HG03354 (cell line): ENCODE measurements around the gene CLDN18.
A peak's percentile ranks its signal among the peaks of the same experiment; 100 is the strongest.

Source experiments
- ATAC-seq: cut with Tn5 transposase; IDR thresholded peaks from one replicate; pipeline ENCODE4 v1.9.1; 2021; ENCODE audit warnings: mild to moderate bottlenecking; ENCODE audit not compliant: unreplicated experiment, poor library complexity, severe bottlenecking

The CLDN18 gene

DNA sequence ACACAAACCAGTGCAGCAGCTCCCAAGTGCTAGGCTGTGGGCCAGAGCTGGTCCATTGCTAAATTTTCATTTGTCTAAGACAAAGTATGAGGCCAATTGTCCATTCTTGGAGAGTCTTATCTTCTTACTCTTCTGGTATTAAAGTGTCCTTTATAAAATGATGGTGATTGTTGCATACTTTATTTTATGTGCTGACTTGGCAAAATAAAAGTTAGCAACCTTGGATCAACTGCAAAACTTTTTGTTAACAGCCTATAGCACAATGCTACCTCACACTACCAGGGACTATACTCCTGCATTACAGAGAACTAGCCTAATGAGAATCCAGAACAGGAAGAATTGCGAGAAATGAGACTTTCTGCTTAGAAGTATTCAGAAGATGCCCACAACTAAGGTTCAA lies 44.1 kb downstream of the CLDN18 start:
- no peak for ATAC-seq

DNA sequence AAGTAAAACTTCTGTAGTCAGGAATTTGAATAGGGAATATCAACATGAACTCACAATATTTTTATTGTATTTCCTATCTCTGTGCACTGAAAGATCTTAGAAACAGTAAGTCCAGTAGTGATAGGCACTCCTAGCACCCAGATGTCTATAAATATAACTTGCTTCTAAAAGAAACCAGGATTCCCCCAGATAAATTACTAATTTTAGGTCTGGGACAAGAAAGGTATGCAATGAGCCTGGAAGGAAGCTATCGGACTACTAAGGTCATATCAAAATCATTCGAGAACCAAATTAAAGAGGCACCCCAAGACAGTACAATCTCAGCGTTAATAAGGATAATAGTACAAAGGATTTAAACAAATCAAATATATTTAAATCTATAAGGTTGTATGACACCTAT lies 47.4 kb downstream of the CLDN18 start:
- no peak for ATAC-seq

DNA sequence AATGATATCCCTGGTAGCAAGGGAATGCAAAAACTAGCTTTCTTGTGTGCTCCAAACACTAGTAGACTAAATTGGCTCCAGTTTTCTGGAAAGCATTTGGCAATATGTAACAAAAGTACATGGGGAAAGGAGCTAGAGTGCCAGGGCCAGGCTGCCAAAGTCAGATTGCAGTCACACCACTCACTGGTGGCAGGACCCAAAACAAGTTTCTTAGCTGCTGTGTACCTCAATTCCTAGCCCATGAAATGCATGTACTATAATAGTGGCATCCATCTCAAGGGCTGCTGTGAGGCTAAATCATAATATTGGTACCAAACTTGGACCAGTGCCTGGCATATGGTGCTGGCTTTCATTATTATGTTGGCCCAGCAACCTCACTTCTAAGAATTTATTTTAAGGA lies 49.3 kb downstream of the CLDN18 start:
- no peak for ATAC-seq

DNA sequence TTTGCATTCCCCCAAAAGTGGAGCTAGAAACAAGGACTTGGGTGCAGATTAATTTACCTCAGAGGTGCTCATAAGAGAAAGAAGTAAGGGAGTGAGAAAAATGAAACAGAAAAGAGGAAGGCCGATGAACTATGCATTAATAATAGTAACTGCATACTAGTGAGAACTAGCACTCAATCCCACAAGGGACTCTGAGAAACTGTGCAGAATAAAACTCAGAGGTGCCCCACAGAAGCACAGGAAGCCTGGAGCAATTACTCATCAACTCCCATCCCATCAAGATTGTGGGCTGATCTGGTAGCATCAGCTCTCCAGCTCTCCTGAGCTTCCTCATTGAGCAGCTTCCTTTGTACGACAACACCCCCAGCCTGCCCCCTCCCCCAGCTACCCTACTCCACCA lies 50.8 kb downstream of the CLDN18 start:
- ATAC-seq, result no peak

DNA sequence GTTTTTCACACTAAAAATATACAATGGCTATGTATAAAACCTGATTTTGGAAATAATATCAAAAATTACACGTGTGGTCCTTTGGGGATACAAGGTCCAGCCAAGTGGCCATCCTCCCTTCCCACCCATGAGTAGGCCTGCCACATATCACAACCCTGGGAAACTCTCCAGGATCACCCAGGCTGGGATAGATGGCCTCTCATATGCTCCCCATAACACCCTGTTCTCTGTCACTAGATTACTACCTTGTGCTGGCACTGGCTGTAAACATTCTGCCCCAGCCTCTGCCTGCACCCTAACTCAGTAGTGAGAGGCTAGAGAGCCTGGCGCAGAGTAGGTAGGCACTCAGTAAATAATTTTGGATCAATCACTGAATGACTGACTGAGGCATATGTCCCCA lies 52.1 kb downstream of the CLDN18 start:
- ATAC-seq, result no peak

DNA sequence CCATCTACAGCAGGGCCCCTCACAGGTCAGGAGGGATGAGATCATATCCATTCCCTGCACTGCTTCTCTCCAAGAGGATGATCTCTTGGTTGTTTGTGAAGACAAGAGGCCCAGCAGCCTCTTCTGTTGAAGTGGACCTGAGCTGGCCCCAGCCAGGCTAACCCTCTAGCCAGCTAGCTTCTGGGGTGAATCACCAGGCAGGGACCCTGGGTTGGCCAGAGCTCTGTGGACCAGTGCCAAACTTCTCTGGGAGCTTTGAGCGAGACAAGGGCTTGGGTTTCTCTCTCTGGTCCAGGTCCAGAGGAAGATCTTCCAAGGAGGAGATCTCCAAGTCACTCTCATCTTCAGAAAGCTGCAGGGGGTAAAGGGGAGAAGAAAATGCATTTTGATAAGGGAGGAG lies 52.7 kb downstream of the CLDN18 start:
- ATAC-seq, result no peak

DNA sequence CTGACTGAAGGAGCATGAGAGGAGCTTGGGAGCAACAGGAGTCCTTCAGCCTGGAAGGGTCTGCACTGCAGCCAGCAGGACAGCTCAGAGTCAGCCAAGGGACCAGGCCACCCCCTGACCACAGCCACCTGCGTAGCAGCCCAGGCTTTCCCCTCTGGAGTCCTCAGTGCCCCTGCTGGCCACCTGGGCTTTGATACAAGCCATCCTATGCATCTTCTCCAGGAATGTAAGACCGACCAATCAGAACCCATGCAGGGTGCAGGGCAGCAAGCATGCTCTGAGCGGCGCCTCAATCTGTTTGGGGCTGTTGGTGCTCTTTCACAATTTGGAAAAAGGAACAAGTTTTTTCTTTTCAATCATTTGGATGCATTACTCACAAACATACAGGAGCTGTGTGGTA lies 53.5 kb downstream of the CLDN18 start:
- ATAC-seq, result no peak

DNA sequence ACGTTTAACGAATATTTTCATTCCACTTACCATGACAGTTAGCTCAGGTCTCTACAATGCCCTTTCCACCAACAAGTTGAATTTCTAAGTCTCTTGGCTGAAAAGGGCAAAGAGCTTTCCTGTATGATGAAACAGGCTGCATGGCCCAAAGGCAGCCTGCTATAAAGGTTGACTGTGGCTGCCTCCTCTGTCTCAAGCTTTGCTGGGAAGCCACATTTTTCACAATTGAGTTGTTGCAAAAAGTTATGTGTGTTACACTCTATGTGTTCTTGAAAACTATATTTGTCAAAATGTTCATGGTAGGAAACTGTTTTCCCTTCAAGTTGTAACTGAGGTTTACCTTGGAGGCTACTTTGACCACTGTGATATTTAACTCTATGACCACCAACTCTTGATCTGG lies 56.0 kb downstream of the CLDN18 start:
- ATAC-seq, result peak; percentile 3

DNA sequence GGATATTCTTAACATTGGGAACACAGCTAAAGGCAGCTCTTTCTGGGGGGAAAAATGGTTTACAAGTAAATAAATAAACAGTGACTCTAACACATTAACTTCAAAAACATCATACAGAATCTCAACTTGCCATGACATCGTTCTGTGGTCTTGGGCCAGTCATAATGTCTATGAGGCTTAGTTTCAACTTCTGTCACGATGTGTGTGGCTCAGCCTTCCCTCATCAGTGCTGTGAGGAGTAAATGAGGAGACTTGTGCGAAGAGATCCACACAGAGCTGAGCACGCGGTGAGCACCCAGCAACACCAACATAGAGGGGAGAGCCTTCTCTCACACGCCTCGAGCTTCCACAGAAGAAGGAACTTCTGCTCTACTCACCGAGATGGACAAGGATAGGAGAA lies 56.4 kb downstream of the CLDN18 start:
- ATAC-seq, result peak; percentile 92

DNA sequence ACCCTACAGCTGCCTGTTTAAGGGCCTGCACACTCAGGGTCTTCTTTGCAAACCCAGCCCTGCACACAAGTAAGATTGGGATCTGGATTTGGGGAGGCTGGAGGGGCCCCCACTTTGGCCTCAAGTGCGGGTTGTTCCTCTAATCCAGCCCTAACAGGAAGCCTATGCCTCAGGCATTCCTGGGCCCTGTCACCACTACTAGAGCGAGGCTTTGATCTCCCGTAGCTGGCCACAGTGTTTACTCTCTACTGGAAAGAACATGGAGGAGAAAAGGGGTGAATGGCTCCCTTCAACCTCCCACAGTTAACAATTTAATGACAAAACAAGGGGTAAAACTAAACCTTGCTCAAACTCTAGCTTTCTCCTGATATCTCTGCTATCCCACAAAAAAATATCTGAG lies 57.0 kb downstream of the CLDN18 start:
- no peak for ATAC-seq

DNA sequence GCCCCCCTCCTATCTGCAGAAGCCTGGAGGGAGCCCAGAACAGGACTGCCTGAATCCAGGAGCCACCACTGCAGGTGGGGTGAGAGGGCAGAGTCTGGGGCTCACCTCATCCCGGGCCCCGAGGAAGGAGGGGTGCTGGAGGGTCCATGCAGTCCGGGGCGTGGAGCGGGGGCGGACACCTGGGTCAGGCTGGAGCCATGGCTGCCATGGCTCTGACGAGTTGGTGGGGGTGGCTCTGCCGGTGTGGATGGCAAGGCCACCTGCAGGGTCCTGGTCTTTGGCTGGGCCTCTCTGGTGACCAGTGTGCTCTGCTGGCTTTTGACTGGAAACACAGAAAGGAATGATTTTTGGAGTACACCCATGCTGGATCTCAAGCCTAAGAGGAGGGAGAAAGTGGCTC lies 58.1 kb downstream of the CLDN18 start:
- ATAC-seq, result no peak

DNA sequence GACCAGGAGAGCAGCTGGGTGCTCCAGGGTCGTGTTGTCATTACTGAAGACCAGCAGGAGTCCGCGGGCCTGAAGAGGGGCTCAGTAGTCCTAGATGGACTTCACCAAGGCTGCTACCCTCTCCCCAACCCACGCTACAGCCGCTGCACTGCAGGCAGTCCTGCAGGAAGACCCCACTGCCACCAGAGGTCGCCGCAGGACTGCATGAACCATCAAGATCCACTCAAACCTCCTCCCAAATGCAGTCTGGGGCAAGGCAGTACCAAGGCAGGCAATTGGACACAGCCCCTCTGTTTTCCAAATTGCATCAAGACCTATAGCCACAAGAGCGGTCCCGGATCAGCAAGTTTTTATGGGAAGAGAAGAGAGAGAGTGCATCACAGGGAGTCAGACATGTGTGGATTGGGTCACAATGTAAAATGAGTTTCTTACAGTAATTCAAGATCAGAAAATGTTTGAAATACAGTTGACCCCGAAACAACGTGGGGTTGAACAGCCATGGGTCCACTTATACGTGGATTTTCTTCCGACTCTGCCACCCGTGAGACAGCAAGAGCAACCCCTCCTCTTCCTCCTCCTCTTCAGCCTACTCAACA lies 58.7 kb downstream of the CLDN18 start:
- peak; percentile 72 for ATAC-seq

DNA sequence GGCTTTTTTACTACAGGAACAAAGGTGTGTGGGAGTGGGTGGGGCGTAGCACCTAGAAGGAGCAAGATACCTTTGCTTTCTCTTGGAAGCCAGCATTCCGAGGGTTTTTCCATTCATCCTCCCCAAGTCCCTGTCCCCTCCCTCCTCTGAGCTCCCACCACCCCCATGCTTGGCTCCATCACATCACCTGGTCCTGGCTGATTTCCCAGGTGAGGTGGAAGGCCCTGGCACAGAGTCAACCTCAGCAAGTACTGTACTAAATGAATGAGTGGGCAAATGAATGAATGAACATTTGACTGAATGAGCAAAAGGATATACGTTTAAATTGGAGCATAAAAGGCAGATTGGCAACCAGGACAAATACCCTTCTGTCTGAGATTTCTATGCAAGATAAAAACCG lies 60.0 kb downstream of the CLDN18 start:
- no peak for ATAC-seq

DNA sequence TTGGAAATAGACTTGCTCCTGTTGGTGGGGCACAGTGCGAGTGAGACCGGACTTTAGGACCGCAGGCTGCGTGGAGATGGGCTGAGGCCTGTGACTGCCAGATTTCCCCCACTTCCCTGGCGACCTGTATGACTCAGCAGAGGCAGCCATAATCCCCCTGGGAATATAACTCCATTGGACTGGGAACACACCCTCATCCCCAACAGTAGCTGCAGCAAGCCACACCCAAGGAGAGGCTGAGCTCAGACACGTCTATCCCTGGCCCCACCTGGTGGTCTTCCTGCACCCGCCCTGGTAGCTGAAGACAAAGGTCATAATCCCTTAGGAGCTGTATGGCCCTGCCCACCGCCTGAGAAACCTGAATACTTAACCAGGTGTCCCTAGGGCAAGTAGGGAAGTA lies 62.8 kb downstream of the CLDN18 start:
- no peak for ATAC-seq

DNA sequence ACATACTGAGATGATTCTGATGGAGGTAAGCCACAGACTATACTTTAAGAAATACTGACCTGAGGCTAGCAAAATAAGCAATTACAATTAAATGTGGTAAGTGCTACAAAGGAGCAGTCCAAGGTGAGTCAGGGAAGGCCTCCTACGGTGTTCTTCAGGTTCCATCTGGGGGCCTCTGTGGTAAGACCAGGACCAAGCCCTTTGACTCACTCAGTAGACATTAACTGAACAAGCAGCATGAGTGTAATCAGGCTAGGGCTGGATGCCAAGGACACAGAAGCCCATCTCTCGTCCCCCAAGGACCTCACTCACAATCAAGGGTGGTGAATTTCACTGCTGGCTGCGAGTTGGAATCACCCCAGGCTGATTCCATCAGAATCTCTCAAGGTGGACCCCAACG lies 68.1 kb downstream of the CLDN18 start:
- ATAC-seq, result no peak

DNA sequence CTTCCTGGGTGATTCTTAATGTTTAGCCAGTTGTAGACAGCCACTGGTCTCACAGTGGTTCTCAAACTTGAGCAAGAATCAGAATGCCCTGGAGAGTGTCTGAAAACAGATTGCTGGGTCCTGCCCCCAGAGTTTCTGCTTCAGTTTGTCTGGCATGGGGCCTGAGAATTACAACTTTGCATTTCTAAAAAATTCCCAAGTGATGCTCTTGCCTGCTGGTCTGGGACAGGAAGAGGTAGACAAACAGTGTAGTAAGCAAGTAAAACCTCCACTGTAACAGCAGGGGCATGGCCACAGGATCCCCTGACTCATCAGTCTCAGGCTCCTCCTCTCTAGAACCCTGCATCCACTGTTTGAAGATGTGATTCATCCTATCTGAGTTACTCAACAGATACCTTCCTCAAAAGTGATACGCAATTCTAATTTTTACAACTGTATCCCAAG lies 69.0 kb downstream of the CLDN18 start:
- ATAC-seq, result no peak

DNA sequence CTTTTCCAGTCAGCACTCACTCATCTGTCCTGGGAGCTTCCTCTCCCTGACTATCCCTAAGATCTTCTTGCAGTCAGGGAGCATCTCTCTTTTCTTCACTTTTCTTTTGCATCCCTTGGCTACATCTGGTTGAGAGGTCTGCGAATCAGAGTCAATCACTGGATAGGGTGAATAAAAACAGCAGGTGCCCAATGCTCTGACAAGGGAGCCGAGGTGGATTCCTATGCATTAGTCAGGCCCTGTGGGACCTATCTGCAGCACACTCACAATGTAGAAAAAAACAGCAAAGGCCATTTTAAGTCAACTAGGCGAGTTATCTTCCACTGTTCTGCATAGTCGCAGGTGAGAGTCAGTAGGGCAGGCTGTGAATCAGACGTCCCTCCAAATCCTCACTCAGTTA lies 69.9 kb downstream of the CLDN18 start:
- no peak for ATAC-seq

DNA sequence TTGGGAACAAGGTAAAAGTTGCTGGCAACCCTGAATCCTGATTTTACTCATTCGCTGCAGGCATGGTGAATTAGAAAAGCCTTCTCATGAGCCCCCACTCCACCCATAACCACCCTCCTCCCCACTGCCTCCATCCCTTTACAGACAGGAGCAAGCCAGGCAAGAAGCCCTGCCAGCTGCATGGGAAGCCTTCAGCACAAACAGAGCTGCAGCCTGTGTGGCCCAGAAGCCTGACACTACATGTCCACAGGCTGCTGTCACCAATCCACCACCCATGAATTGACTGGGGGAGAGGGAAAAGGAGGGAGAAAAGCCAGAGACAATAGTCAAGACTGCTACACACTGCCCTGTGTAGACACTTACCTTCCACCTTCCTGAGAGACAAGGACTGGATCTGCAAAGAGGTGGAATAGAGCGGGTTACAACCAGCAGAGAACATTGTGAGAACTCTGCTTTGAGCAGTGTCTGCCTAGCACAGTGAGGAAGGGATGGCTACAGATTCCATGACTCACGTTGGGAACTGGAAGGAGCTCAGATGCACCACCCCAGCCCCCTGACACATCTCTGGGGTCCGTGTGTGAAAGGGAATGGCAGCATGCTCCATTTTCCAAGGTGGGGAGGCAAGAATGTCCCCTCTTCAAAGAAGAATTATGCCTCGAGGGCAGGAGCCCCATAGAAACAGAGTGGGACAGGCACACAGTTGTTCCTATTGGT lies 71.6 kb downstream of the CLDN18 start:
- ATAC-seq, result no peak

DNA sequence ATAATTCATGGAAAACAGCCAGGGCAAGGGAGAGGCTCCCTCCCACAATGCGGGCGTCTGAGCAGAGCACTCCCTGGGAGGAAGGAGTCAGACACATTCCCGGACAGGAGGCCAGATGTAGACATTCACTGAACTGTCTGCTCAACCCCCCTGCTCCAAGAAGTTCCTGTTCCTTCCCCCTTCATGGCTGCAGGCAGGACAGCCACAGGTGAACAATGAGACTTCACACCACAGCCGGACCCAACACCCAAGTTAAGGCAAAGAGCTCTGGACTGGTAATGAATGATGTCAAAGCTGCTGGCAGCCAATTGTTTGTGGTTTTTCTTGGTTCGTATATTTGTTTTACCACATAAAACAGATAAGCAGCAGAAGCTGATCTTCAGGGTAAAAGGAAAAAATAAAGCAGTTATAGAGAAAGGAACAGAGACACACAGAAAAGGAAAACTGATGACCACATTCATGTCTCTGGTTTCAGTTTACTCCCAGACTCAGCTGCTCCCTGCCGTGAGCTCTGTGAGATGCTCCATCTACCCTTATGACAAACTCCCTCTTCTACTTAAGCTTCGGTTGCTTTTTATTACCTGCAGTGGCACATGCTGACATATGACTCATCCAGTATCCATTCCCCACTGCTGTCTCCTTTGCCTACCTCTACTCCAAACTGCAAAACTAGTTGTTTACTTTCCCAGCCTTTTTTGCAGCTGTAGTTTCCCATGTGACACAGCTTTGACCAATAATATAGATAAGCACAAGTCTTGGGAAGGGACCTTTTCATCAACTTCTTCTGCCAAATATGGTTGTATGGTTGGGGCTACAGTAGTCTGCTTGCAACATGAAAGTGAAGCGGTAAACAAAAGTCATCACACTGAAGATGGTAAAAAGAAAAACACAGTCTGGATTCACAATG lies 72.4 kb downstream of the CLDN18 start:
- peak; percentile 73 for ATAC-seq

DNA sequence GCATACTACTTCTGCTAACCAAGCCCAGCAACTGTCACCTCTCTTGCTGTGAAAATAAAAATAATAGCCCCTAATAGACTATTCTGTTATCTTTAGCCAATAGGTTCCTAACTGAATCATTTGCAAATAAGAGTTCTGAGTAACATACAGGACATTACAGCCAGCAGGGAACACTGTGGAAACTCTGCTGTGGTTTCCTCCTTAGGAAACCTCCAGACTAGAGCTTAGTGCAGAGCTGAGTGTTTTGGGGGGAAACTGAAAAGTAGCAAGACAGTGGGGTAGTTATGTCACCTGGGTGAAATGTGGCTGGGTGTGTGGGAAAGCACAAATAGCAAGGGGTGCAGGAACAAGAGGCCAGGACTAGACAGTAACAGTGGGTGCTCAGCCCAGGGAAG lies 73.0 kb downstream of the CLDN18 start:
- peak; percentile 31 for ATAC-seq
